HG02588 (cell line): ENCODE results near the gene ASPHD1.
A peak's percentile ranks its signal among the peaks of the same experiment; 100 is the strongest.
"Not testable (repeated sequence)": the region's sequence is repeated elsewhere in the genome, so short reads cannot be mapped to it uniquely, and the experiment has no call there.

ENCODE experiments used
- ATAC-seq: cut with Tn5 transposase; IDR thresholded peaks from one replicate; pipeline ENCODE4 v1.9.1; 2021; ENCODE audit warnings: mild to moderate bottlenecking, moderate library complexity; ENCODE audit not compliant: unreplicated experiment

Gene ASPHD1

GRCh38 chr16:29876594-29877249, 23.6 kb upstream of the ASPHD1 start:
- ATAC-seq = no peak

- peak; percentile 47 for ATAC-seq
Measured at GRCh38 chr16:29877266-29877961, 22.9 kb upstream of the ASPHD1 start.

- no peak for ATAC-seq
Measured at GRCh38 chr16:29878172-29878571, 22.1 kb upstream of the ASPHD1 start.

GRCh38 chr16:29881050-29881449, 19.2 kb upstream of the ASPHD1 start:
- ATAC-seq = no peak

- ATAC-seq = no peak
Measured at GRCh38 chr16:29883987-29884386, 16.3 kb upstream of the ASPHD1 start.

GRCh38 chr16:29889372-29889771, 10.9 kb upstream of the ASPHD1 start:
- ATAC-seq = not testable (repeated sequence)

- ATAC-seq = no peak
Measured at GRCh38 chr16:29891525-29892457, 8.5 kb upstream of the ASPHD1 start.

GRCh38 chr16:29892458-29892813, 7.9 kb upstream of the ASPHD1 start:
- no peak for ATAC-seq

- ATAC-seq = no peak
Measured at GRCh38 chr16:29893553-29893952, 6.7 kb upstream of the ASPHD1 start.

GRCh38 chr16:29894352-29894751, 5.9 kb upstream of the ASPHD1 start:
- no peak for ATAC-seq

GRCh38 chr16:29896841-29897240, 3.4 kb upstream of the ASPHD1 start:
- no peak for ATAC-seq

GRCh38 chr16:29897333-29897732, 3.0 kb upstream of the ASPHD1 start:
- ATAC-seq = no peak

- ATAC-seq = no peak
Measured at GRCh38 chr16:29898135-29898803, 2.0 kb upstream of the ASPHD1 start.

- ATAC-seq = no peak
Measured at GRCh38 chr16:29898804-29899515, 1.3 kb upstream of the ASPHD1 start.

- ATAC-seq = no peak
Measured at GRCh38 chr16:29899516-29900101, 679 bp upstream of the ASPHD1 start, which contains the start of gene SEZ6L2. Gene SEZ6L2 (minus strand): TSS chr16:29899550. CDS start chr16:29899019, 531 bp downstream.

GRCh38 chr16:29900888-29901606, 759 bp downstream of the ASPHD1 start:
- ATAC-seq = no peak

GRCh38 chr16:29901607-29901945, 1.3 kb downstream of the ASPHD1 start:
- no peak for ATAC-seq

- no peak for ATAC-seq
Measured at GRCh38 chr16:29903590-29903989, 3.3 kb downstream of the ASPHD1 start.

GRCh38 chr16:29904947-29905346, 4.7 kb downstream of the ASPHD1 start:
- ATAC-seq = no peak
